Activated CD4-positive, alpha-beta T cell treated with anti-CD3 and anti-CD28 coated beads, Interleukin-2, Interleukin-6, amounts not matched to agents 100 ng/mL and 50 ng/mL, durations not matched to agents 16 hours and 8 hours (primary cell): ENCODE measurements around the gene CHERP.

Source experiments
- DNase-seq: peaks from one replicate; pipeline ENCODE4 v3.0.0-alpha.2; 2020

The CHERP gene

DNA sequence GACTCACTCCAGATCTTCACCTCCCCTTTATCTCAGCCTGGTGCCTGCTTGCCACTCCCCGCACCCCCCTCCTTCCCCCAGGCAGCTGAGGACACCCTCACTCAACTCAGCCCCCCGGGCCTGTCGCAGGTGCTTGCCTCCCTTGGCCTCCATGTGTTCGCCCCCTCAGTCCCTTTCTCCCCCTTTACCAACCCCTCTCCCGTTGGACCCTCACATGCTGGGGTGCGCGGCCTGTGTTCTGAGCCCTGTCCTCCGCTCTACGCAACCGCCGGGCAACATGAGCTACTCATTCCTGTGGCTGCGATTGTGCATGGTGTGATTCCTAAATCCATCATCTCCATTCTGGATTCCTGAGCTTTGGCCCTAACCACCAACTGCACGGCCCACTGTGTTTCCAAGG, 5.1 kb downstream of the CHERP start:
- no peak for DNase-seq

DNA sequence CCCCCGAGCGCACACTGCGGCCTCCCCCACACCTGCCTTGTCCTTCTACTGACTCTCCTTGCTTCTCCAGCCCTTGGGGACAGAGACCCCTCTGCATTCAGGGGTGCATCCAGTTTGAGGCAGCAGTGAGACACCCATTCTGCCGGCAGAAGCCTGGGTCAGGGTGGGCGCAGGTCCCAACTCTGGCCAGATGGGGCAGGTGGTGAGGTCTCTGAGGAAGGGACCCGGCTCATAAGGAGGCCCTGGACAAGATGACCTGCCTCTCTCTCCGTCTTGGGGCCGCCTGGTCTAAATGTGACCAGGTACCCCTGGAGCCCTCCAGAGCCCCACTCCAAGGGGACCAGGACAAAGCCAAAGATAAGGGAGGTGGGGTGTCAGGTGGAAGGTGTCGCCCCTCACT, 6.1 kb downstream of the CHERP start:
- no peak for DNase-seq

DNA sequence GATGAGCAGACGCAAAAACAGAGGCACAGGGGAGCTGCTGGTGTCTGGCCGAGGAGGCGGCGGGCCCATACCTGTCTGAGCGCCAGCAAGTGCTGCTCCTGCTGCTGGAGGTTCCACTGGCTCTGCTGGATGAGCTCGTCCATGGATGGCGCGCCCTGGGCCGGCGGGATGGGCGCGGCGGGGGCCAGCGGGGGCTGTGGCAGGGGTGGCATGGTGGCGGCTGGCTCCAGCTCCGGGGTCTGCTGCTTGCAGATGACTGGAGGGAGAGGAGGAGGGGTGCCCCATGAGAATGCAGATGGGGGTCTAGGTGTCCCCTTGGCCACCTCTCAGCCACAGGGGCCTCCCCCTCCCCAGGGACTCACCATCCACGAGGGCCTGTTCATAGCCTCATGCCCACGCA, 6.9 kb downstream of the CHERP start:
- DNase-seq: no peak

DNA sequence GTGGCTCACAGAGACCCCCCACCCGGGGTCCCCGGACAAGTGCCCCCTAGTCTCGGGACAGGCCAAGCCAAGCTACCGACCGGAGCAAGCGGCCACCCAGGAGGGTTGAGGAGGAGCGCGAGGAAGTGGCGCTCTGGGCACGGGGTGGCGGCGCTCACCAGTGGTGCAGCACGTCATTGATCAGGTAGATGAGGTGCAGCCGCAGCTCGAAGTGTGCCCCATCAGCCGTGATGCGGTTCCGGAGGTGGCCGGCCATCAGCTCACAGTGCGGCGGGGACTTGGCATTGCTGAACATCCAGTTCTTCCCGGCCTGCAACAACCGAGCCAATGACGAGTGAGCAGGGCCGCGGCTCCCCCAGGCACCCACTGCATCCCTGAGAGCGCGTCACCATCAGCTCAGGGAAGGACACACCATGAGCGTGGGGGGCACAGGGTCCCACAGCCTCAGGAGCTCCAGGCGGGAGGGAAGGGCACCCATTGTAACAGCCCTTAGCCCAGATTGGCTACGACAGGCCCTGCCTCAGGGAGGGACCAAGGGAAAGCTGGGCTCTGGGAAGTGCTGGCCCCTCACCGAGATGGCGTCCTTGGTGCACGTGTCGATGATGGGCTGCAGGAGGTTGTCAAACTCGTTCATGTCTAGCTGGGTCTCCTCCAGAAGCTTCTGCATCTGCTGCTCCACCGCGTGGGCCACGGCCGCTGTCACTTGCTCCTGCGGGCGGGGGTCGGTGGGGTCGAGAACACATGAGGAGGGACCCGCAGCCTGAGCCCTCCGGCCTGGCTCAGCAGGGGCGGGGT, 9.6 kb downstream of the CHERP start:
- no peak for DNase-seq

DNA sequence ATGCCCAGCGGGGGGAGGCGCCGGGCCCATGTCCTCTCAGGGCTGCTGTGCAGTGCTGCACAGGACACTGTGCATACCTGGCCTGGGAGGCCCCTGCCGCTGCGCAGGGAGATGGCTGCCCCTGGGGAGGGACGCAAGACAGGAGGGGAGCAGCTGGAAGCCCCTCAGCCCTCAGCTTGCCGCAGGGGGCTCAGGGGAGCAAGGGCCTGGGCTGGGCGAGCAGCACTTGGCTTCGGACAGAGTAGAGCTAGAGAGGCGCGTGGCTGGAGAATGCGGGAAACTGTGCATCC, 10.9 kb downstream of the CHERP start:
- no peak for DNase-seq

DNA sequence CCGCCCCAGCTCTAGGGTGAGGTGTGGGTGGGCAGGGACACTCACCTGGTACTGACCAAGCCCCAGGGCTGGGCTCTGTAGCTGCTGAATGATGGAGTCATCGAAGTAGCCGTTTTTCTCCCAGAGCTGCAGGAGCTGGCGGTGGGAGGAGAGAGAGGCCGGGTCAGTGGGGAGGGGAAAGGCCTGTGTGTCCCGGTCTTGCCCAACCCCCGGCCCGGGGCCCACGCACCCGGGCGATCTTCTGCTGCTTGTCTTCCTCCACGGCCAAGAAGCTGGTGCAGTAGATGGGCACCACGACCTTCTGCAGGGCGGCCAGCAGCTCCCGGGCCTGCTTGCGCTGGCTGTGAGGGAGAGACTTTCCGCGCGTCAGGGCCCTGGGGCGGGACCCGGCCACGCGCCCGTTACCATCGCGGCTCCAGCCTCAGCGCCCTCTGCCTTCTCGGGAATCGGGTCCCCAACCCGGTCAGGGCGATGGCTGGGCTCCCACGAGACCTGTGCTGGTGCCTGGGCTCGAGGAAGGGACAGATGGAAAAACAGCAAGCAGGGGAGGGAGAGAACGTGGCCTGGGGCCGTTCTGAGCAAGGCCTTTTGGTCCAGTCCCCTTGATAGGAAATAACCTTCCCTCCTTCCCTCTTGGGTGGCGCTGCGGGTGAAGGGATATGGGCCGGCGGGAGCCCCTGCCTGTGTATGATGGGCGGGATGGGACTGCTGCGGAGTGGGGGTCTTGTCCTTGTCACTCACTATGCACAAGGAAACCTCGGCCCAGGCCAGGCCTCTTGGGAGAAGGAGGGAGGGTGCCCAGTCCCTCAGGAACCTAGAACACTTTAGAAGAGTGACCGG, 11.5 kb downstream of the CHERP start:
- DNase-seq: no peak

DNA sequence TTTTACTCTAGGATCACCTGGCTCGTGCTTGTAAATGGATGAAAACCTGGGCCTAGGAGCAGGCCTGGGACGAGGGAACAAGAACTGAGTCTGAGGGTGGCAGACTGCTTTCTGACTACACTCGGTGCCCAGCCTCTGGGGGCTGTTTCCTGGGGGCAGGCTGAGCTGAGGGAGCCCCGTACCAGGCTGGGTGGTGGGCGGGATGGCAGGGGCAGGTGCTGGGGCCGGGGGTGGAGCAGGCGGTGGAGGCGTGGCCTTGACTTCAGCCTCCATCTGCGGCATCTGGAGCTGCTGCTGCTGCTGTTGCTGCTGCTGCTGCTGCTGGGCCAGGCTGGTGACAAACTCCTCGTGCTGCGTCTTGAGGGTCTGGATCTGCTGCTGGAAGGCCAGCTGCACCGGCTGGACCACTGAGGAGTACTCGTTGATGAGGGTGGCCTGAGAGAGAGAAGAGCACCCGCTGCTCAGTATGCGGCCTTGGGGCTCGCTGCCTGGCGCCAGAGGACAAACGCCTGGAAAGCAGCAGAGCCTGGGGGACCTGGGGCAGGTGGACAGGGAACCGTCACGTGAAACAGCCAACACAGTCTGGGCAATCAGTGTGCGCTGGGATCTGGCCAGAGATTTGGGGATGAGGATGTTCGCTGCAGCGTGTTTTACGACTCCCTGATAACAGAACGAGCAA, 12.6 kb downstream of the CHERP start:
- no peak for DNase-seq

DNA sequence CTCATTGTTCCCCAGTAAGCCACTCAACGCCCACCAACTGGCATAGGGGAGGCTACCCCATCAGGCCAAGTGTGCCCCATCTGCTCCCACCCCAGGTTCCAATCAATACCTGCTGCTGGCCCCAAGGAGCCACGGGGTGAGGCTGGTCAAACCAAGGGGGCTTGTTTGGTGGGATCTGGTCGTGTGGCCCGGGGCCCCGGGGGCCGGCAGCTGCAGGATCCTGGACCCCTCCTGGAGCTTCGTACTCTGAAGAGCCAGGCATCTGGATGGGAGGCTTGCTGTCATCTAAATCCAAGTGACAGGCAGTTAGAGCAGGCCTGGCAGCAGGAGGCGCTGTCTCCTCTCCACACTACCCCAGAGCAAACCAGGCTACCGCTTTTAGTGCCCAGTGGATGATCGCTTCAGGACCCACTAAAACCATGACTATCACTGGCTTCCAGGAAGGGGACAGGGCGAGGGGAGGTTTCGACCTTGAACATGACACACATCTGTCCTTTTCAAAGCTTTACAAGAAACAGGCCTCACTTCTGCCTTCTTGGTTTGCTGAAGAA, 14.2 kb downstream of the CHERP start:
- peak; percentile 49 for DNase-seq

DNA sequence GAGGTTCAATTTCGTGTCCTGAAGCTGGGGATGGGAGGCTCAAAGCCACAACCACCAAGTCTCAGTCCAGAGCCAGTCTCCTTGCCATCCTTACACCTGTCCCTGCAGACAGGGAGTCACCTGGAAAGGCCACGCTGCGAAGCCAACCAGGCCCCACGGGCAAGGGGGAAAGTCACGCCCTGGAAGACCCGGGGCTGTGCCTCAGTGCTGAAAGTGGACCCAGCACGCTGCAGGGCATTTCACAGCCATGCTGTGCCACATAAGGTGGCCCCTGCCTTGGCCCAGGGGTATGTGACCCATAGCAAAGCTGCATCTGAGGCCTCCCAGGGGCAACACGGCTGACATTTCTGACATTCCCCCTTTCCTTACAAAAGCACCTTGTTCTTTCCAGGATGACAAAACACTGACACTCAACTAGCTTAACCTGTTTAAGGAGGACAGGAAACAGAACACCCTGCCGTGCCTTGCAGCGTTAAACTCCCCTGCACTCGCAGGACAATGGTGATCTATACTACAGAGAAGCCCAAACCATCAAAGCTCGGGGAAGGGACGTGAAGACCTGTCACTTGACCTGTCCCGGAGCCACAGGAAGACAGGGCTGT, 14.8 kb downstream of the CHERP start:
- no peak for DNase-seq

DNA sequence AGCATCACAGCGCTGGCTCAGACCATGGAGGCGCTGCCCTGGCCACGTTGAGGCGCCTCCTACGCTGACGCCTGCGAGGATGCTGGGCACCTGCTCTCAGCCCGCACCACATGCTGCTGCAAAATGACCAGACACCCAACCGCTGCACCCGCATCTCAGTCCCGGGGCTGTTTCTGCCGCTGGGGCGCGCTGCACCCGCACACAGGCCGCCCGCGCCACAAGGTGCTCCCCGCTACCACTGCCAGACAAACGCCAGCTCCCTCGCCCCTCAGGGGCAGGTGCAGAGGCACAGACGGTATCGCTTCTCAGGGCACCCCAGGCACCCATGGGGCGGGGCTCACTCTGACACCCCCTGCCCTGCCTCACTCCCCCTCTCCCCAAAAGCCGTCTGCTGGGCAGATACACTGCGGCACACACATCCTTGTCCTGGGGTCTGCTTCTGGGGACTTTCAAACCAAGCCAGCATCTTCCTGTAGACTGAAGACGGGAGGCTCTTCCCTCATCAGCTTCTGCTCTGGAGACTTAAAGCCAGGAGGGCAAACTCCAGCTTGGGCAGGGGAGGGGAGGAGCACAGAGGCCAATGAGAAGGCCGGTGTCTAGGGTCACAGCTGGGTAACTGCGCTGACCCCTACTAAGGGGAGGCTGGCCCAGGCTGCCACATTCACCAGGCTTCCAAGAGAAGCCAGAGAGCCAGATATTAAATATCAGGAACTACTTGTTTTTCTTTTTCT, 16.3 kb downstream of the CHERP start:
- DNase-seq: no peak

DNA sequence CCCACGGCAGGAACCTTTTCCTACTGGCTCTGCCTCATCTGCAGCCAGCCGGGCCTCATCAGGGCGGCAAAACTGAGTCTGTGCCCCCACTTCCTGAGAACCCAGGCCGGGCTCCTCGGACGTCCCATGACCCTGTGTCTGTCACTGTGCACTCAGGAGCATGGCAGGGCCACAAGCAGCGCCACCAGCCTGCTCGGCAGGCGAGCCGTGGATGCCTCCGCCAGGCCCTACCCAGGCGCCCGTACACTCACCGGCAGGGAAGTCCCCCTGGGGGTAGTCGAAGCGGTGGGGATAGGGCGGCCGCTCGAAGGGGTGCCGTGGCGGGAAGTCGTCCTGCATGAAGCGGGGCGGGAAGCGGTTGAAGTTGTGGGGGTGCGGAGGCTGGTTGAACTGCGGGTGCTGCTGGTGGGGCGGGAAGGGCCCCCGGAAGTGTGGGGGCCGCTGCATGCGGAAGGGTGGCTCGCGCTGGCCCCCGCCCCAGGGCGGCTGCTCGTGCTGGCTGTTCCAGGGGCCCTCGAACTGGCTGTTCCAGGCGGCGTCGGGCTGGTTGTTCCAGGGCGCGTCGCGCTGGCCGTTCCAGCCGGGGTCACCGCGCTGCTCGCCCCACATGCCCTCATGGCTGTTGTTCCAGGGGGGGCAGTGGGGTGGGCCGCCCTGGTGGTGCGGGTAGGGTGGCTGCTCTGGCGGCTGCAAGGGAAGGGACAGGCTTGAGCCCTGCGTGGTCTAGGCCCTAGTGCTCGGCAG, 17.1 kb downstream of the CHERP start:
- no peak for DNase-seq

DNA sequence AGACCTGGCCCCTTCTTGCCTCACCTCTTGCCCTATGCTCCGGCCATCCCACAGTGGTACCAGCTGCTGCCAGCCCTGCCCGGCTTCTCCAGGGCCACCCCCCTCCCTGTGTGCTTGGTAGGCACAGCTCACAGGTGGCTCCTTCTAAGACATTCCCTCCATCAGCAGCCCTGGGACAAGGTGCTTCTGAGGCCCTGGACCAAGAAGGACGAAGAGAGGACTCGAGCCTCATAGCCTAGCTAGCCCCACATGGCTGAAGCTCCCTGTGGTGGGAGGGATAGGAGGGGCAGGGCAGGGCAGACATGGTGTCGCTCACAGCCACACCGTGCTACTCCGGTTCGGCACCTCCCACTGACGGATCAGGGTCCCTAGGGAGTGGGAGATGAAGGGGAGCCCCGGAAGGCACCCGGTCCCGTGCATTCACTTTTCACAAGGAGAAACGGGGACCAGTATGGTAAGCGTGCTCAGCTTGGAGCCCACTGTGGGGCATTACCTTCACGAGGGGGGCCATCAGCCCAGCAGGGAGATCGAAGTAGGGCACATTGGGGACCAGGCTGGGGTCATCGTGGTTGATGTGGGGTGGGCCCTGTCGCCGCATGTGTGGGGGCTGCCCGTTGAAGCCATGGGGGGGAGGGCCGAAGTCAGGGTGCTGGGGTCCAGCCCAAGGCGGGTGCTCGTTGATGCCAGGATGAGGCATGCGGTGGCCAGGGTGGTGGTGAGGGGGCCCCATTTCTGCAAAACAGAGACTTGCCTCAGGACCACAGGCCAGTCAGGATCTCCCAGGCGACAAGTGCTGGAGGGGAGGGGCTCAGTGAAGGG, 19.5 kb downstream of the CHERP start:
- no peak for DNase-seq

DNA sequence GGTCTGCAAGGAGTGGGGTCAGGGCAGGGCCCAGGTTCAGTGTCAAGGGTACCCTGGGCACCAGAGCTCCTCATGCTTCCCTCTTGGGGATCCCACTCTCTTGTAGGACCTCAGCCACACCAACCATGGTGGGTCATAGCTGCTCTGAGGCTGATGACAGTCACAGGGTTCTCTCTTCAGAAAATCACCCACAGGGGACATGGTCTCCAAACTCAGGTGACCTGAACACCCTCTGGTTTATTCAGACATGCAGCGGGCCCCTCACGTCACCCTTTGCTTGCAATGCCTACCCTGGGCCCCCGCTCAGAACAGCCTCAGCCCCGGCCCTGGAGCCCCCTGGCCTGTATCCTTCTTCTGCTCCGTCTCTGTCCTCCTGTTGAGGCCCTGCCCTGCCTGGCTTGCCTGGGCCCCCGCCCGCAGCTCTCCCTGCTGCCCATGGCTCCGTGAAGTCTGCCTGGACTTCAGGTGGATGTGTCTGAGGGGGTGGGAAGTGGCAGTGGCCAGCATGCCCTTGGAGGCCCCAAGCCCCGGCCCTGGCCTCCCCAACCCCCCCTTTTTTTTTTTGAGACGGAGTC, 20.4 kb downstream of the CHERP start:
- no peak for DNase-seq

DNA sequence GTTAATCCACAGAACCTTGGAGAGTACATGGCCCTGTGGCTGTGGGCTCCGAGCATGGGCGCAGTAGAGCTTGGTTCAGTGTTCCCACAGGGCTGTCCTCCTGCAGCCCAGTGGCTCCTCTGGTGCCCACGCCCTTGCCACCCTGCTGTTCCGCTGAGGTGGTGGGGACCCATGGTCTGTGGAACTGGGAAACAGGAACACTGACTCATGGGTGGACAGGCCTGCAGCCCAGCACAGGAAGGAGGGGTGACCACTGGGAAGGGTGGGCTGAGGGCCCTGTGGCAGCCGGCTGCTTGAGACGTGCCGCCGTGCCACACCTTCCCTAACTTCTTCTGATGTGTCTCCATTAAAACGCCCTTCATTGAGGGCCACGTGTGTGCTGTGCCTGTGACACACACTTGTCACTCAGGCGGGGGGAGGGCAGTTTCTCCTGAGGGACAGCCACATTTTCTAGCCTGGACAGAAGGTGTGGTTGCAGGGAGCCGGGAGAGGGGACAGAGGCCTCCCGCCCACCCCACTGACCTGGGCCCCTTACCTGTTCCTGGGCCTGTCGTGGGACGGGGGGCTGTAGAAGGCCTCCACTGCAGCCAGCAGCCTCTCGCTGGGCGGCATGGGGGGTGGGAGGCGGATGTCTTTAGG, 21.1 kb downstream of the CHERP start:
- DNase-seq: no peak

DNA sequence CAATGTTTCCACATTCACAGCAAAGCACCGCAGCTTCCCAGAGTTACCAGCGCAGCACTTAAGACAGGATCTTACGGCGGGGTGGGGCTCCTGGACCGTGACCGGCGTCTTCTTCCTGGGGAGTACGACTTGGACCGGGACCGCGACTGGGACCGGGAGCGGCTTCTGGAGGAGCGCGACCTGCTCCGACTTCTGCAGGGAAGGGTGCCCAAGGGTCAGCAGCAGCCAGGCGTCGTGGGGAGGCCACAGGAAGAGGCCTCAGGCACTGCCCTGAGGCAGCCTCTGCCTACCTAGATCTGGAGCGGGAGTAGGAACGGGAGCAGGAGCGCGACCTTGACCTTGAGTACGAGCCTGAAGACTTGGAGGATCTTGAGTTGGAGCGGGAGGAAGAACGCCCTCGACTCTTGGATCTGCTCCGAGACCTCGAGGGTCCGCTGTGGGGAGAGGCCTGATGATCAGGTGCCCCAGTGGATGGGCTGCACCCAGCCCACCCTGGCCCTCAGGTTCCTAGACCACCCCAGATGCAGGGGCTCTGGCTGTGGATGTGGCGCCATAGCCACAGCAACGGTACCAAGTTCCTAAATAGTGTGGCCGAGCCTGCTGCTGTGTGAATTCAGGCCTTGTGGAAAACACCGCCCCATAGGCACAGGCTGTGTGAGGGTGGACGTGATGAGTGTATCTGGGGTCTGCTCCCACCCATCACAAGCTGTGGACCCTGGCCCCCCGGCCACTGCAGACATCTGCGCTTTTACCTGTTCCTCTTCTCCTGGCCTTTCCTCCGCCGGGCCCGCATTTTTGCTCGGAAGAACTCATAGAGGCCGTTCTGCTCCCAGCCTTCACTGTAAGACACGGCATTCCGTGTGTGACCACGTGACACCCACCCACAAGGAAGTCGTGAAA, 21.9 kb downstream of the CHERP start:
- no peak for DNase-seq

DNA sequence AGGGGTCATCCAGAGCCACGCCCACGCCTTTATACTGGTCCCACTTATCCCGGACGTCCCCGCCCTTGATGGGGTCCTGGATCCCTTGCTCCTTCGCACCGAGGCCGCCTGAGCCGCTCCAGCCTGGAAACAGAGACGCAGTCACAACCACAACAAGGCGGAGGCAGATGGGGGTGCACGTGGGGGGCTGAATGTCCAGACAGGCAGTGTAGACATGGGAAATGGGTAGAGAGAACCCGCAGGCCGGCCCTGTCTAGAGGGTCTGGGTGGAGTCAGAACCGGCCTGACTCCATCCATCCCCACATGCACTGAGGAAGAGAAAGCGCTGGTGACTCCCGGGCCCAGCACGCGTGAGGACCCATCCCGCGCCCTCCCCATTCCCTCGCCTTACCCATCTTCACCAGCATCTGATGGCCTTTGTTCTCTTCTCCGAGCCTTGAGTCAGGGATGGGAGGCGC, 23.0 kb downstream of the CHERP start:
- no peak for DNase-seq

DNA sequence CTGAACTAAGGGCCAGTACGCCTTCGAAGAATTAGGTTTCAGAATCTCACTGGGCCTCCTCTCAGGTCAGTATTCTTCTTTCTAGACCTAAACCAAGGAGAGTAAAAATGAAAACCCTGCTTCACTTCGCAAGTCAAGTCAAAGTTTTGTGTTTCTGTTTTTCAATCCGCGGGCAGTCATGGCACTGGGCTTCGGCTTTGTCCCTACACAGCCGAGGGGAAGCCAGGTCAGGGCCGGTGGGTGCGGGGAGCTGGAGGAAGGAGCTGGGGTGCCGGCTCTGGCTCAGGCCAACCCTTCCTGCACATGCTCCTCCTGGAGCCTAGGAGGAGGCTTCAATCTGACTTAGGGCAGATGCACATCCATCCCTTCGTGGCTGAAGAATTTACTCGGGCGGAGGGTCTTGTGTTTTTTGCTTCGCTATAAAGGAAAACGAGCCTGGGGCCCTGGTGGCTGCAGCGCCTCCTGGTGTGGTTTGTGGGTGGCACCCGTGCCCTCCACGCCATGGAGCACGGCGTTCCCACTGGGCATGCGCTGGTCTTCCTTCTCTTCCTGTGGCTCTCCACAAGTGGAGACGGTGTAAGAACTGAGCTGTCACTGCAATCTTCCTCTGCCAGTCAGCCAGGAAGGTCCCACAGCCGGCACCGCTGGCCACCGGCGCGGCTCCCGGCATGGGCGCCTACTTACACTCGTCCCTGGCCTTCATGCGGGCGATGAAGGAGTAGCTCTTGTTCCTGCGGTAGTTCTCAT, 23.6 kb downstream of the CHERP start:
- no peak for DNase-seq

DNA sequence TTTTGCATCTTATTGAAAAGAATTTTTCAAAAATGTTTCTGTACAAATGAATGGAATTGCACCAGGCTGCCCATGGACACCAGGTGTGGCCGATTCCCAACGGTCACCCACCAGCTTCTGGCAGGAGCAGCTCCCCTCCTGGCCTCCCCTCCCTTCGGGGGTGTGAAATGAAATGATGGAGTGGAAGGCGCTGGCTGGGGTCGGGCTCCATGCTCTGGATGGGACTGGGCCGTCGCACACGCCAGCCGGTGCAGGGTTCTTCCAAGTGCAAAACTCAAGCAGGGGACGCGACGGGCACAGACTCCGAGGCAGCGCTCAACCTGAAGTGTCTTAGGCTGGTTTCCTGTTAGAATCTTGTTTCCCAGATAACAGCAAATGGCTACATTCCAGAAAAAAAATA, 24.2 kb downstream of the CHERP start:
- DNase-seq: no peak
